GM18511 (cell line): ENCODE results near the gene PAF1.

Experiments
- ATAC-seq: cut with Tn5 transposase; IDR thresholded peaks from one replicate; pipeline ENCODE4 v1.9.1; 2021; ENCODE audit warnings: mild to moderate bottlenecking, moderate library complexity; ENCODE audit not compliant: unreplicated experiment

PAF1 gene

DNA sequence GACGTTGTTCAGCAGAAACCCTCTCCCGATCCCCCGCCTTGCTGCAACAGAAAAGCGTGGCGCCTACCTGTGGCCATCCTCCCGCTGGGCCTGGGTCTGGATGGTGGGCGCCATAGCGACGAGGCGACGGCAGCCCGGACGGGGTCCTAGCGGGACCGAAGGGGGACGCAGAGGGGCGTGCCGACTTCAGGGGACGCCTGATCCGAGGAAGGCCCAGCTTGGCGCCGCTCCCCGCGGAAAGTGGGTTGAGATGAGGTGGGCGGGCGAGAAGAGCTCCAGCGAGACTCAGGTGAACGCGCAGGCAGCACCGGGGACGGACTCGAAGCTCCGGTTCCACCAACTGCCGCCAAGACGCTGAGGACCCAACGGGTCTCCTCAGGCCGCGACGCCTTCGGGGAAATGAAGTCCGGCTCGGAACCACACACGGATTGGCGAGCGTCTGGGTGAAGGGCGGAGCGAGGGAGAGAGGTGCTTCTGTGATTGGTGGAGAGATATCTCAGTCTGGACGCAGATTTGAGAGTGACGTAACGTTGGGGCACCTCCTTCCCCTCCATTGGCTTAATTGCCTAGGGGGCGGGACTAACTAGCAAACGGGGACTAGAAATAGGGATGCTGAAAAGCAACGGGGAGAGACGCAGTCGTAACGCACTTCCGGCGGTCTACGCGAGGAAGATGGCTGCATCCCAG lies at the start of gene PAF1, which contains the start of gene MED29:
Gene PAF1 (minus strand): TSS at position 356 of the 687 bp plus-strand sequence. CDS start 242 bp downstream, at position 114.
Gene MED29 (plus strand): TSS at position 628 of the 687 bp plus-strand sequence. CDS start 45 bp downstream, at position 673.
- peak; percentile 93 for ATAC-seq

- ATAC-seq = no peak
These were observed 47.5 kb upstream of the PAF1 start for GRCh38 chr19:39438270-39438934.

DNA sequence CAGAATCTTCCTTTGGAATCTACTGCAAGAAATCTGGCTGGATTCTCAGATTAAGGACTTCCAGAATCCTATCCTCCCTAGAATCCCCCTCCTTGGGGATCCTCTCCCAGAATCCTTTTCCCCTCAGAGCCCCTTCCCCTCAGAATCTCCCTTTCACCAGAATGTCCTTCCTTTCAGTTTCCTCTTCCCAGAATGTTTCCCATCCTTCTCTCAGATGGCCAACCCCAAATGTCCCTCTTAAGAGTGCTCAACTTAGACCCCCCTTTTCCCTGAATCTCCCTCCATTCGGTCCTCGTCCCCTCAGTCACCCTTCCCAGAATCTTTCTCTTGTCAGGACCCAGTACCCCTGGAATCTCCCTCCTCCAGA lies 45.4 kb upstream of the PAF1 start:
- no peak for ATAC-seq

GRCh38 chr19:39435499-39436349 lies 44.8 kb upstream of the PAF1 start, which contains the start of gene RPS16:
Gene RPS16 (minus strand): TSS chr19:39435949. CDS start chr19:39435895, 54 bp downstream.
- peak; percentile 82 for ATAC-seq

DNA sequence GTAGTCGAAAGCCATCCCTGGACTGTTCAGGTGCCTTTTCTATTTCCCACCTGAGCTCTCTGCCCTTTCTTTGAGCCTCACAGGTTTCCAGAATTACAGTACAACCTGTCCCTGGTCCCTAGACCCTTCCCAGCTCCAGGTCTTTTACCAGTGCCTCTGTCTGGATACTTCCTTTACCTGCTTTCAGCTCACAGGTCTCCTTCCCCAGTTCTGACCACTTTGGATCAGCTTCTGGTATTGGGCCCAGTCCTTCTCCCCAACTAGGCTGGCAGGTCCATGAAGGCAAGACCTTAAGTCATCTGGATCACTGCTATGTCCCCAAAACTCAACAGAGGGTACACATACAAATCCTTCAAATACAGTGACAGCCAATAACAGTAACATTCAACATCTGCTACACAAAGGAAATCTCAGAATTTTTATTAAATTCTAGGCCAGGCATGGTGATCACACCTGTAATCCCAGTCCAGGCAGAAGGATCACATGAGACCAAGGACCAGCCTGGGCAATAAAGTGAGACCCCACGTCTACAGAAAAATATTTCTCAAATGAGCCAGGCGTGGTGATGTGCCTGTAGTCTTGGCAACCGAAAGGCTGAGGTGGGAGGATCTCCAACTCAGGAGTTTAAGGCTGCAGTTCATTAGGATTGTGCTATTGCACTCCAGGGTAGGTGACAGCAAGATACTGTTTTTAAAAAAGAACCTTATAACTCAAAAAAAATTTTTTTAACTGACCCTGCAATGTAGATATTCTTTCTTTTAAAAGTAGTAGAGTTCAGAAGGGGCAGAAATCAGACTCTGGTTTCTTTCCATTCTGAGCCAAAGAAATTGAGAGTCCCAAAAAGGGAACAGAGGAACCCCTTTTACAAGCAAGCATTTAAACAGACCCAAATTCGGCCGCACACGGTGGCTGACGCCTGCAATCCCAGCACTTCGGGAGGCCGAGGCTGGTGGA lies 43.5 kb upstream of the PAF1 start:
- no peak for ATAC-seq

DNA sequence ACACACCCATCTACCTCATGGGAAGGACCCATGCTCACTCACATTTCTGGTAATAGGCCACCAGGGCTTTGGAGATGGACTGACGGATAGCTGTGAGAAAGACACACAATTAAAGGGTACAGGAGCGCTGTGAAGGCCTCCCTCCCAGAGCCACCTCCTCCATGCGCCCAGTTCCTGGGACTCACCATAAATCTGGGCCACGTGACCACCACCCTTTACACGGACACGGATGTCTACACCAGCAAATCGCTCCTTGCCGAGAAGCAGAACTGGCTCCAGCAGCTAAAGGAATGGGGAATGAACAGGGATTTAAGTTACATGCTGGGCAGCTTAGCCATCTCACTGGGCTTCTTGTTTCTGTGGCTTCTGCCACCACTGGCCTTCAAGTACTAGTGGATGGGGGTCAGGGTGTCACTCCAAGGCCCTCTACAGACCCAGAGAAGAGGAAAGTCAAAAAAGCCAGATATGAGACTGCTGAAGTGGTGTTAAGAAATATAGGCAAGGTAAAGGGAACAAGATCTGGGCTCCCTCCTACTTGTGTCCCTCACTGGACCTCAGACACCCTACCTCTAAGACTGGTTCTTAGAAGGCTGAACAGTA lies 42.7 kb upstream of the PAF1 start:
- ATAC-seq = no peak

DNA sequence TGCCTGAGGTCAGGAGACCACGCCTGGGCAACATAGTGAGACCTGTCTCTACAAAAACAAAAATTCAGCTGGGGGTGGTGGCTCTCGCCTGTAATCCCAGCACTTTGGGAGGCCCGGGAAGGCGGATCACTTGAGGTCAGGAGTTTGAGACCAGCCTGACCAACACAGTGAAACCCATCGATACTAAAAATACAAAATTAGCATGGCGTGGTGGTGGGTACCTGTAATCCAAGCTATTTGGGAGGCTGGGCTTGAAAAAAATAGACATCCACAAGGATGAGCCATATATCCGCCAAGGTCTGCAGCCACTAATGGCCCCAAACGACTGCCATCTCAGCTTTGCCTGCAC lies 41.7 kb upstream of the PAF1 start:
- no peak for ATAC-seq

DNA sequence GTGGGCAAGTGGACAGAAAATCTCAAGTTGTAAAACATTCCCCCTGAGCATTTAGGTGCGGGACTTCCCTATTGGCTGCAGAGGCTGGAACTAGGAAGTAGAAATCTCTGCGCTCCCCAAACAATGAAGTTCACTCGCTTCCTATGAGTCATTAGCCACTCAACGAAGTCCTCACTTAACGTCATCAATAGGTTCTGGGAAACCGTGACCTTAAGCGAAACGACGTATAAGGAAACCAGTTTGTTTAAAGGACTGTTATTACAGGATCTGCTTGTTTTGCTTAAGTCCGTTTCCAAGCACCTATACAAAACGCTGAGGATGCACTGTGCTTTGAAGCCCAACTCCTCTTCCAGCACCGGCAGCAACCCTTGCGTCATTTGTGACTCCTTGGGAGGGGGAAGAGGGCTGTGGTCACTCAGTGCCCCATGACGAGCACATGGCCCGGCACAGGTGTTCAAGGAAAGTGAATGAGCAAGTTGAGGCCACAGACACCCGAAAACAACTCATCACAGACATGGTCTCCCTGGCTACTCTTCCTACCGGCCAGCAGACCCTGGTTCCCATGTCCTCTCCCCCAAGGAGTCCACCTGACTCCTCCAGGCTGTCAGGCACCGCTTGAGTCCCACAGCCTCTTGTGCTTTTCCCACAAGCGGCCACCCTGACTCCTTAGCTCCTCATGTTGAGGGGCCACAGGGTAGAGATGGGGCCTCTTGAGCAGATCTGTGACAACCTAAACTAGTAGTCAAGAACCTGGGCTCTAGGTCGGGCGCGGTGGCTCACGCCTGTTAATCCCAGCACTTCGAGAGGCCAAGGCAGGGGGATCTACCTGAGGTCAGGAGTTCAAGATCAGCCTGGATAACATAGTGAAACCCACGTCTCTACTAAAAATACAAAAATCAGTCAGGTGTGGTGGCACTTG lies 40.0 kb upstream of the PAF1 start:
- no peak for ATAC-seq

- ATAC-seq = no peak
These were observed 37.6 kb upstream of the PAF1 start for GRCh38 chr19:39428283-39429112.

- no peak for ATAC-seq
These were observed 36.8 kb upstream of the PAF1 start for GRCh38 chr19:39427707-39428106.

GRCh38 chr19:39426170-39426569 lies 35.3 kb upstream of the PAF1 start:
- ATAC-seq = no peak

- no peak for ATAC-seq
These were observed 34.8 kb upstream of the PAF1 start for GRCh38 chr19:39425744-39426143.

- ATAC-seq = no peak
These were observed 34.0 kb upstream of the PAF1 start for GRCh38 chr19:39424934-39425333.

DNA sequence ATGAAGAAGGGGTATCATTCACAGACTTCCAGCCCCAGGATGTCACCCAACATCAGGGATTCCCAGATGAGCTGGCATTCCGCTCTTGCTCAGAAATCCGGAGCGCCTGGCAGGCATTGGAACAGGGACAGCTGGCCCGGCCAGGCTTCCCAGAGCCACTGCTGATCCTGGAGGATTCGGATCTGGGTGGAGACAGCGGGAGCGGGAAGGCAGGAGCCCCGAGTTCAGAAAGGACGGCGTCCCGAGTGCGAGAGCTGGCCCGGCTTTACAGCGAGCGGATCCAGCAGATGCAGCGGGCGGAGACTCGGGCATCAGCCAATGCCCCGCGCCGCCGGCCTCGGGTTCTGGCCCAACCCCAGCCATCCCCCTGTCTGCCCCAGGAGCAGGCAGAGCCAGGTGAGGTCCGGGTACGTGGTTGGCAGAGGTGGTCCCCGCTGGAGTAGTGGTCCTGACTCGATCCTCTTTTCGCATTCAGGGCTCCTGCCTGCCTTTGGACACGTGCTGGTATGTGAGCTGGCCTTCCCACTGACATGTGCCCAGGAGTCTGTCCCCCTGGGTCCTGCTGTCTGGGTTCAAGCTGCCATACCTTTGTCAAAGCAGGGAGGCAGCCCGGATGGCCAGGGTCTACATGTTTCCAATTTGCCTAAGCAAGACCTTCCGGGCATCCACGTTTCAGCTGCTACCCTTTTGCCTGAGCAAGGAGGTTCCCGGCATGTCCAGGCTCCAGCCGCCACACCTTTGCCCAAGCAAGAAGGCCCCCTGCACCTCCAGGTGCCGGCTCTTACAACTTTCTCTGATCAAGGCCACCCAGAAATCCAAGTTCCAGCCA lies 32.6 kb upstream of the PAF1 start:
- no peak for ATAC-seq

DNA sequence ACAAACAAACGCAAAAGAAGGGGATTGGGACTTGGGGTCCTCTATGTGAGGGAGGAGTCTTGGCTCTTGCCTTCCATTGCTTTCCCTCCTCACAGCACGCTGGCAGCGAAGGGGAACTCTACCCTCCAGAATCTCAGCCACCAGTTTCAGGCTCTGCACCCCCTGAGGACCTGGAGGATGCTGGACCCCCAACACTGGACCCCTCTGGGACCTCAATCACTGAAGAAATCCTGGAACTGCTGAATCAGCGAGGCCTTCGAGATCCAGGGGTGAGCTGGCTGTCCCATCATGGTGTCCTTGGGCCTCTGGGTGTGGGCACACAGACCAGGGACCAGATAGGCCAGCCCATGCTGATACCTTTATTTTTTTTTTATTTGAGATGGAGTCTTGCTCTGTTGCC lies 31.1 kb upstream of the PAF1 start:
- no peak for ATAC-seq

- ATAC-seq = no peak
These were observed 29.9 kb upstream of the PAF1 start for GRCh38 chr19:39420769-39421168.

GRCh38 chr19:39419003-39419402 lies 28.1 kb upstream of the PAF1 start:
- ATAC-seq = no peak
